OCI-LY7 (cell line): ENCODE results near the gene KIF26A. TPM values are rescaled to one million over a fixed set of nuclear protein-coding genes. Genes with fewer than 3 reads are reported as not detected.

Experiments used
- BruUV-seq: library from RNA; stranded (reverse); fragments of 400-500 nt; replicated peaks from 2 replicates; lab custom pipeline; 2021; lab: Mats Ljungman, UMichigan
- CTCF ChIA-PET: fragments of 300-600 bp; sonication (Branson Sonifier 250); formaldehyde crosslinking; loops from one replicate; lab custom pipeline; 2022; ENCODE audit warnings: antibody characterized with exemption; ENCODE audit not compliant: unreplicated experiment; lab: Charles Lee
- POLR2A ChIA-PET: fragments of 300-600 bp; sonication (Branson Sonifier 250); formaldehyde crosslinking; loops from one replicate; lab custom pipeline; 2022; ENCODE audit warnings: antibody characterized with exemption; lab: Charles Lee
- DNase-seq: peaks from one replicate; pipeline ENCODE4 v3.0.0-alpha.2; 2015; ENCODE audit warnings: low spot score
- H2AFZ ChIP-seq: fragments of 200-600 bp; sonication (generic), shearing (Covaris generic); 2 replicates; pipeline ENCODE4 v1.6.1; 2014; ENCODE audit warnings: mild to moderate bottlenecking, antibody characterized with exemption, low read length, moderate library complexity
- H3K27ac ChIP-seq: fragments of 200-600 bp; sonication (generic); 2 replicates; pipeline ENCODE4 v1.5.1; 2014; ENCODE audit warnings: mixed run types, low read depth, mild to moderate bottlenecking, moderate library complexity, low read length, inconsistent platforms; ENCODE audit not compliant: poor library complexity, severe bottlenecking
- H3K36me3 ChIP-seq: fragments of 200-600 bp; sonication (generic); 2 replicates; pipeline ENCODE4 v1.6.1; 2014; ENCODE audit warnings: mild to moderate bottlenecking, antibody characterized with exemption, low read length, moderate library complexity, mixed read lengths; ENCODE audit not compliant: insufficient read depth
- H3K4me1 ChIP-seq: fragments of 200-600 bp; sonication (generic); 2 replicates; pipeline ENCODE4 v1.5.1; 2014; ENCODE audit warnings: mild to moderate bottlenecking, low read length; ENCODE audit not compliant: insufficient read depth, poor library complexity, severe bottlenecking
- H3K4me2 ChIP-seq: fragments of 200-600 bp; sonication (generic); 2 replicates; pipeline ENCODE4 v1.6.1; 2014; ENCODE audit warnings: mild to moderate bottlenecking, low read length
- H3K4me3 ChIP-seq: fragments of 200-600 bp; sonication (generic); 2 replicates; pipeline ENCODE4 v1.5.1; 2014; ENCODE audit warnings: mild to moderate bottlenecking, low read depth, low read length; ENCODE audit not compliant: poor library complexity, severe bottlenecking
- H3K79me2 ChIP-seq: fragments of 200-600 bp; sonication (generic); 2 replicates; pipeline ENCODE4 v1.6.1; 2016; ENCODE audit warnings: low read depth, mild to moderate bottlenecking, low read length, moderate library complexity, mixed read lengths; ENCODE audit not compliant: insufficient read depth
- H3K9me2 ChIP-seq: fragments of 200-600 bp; sonication (generic); 2 replicates; pipeline ENCODE4 v1.6.1; 2016; ENCODE audit warnings: mild to moderate bottlenecking, low read length, mixed read lengths; ENCODE audit not compliant: insufficient read depth
- H3K9me3 ChIP-seq: fragments of 200-600 bp; sonication (generic); 2 replicates; pipeline ENCODE4 v1.6.1; 2014; ENCODE audit warnings: mild to moderate bottlenecking, mixed run types, low read length, mixed read lengths
- H4K20me1 ChIP-seq: fragments of 200-600 bp; sonication (generic); 2 replicates; pipeline ENCODE4 v1.6.1; 2014; ENCODE audit warnings: mild to moderate bottlenecking, antibody characterized with exemption, low read length, moderate library complexity, mixed read lengths; ENCODE audit not compliant: insufficient read depth
- EZH2phosphoT487 ChIP-seq: fragments of 200-600 bp; sonication (generic); IDR thresholded peaks from 2 replicates; pipeline ENCODE4 v1.6.1; 2018; ENCODE audit warnings: low read depth, borderline replicate concordance, mild to moderate bottlenecking, mixed run types, antibody characterized with exemption, low read length, moderate library complexity, mixed read lengths
- intact Hi-C: fragments of 100-400 bp; cut with micrococcal nuclease; formaldehyde crosslinking; loops from one replicate; pipeline ENCODE4 v1.10.0; 2022; ENCODE audit not compliant: unreplicated experiment
- total RNA-seq, 2 experiments: library from RNA; depleted of rRNA in 1 of 2; stranded (reverse); fragments of >200 nt in 1 of 2; shearing (Covaris generic) in 1 of 2; gene quantifications; 2 replicates each; pipeline ENCODE4 v1.2.3, GENCODE V29; 2014 to 2022
- TF ChIP-seq, protein P1 (sequence below): fragments of 200-600 bp; sonication (generic); conservative IDR thresholded peaks from 2 replicates; pipeline ENCODE4 v1.5.1; 2014; ENCODE audit warnings: mild to moderate bottlenecking, antibody characterized with exemption, low read length, moderate library complexity, mixed read lengths

KIF26A gene
- total RNA-seq, 2 experiments from 2014 or later = not detected

DNA sequence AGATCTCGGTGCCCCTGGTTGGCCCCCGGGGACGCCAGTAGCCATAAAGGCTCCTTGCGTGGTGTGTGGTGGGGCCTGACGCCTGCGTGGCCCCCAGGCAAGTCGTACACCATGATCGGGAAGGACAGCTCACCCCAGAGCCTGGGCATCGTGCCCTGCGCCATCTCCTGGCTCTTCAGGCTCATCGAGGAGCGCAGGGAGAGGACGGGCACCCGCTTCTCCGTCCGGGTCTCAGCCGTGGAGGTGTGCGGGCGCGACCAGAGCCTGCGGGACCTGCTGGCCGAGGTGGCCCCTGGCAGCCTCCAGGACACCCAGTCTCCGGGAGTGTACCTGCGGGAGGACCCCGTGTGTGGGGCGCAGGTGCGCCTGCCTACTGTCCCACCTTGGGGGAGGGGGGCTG is 34.5 kb downstream of the KIF26A start:
- Histone ChIP-seq H3K4me3 (no peak overlapping the region), H3K9me2 (no peaks in the 10 kb centered on the region), H4K20me1 (no peaks in the 10 kb centered on the region), H3K27ac (no peak overlapping the region), H3K4me1 (no peaks in the 10 kb centered on the region), H3K36me3 (no peaks in the 10 kb centered on the region), H2AFZ (no peak overlapping the region), H3K9me3 (no peaks in the 10 kb centered on the region), H3K4me2 (no peak overlapping the region), H3K79me2 (no peaks in the 10 kb centered on the region)
- ChIA-PET CTCF (no interaction called here), POLR2A (no interaction called here)
- intact Hi-C loops = no loop called here
- DNase-seq = no peak
- TF ChIP-seq EZH2phosphoT487 = no peak
- TF ChIP-seq, protein P1, sequence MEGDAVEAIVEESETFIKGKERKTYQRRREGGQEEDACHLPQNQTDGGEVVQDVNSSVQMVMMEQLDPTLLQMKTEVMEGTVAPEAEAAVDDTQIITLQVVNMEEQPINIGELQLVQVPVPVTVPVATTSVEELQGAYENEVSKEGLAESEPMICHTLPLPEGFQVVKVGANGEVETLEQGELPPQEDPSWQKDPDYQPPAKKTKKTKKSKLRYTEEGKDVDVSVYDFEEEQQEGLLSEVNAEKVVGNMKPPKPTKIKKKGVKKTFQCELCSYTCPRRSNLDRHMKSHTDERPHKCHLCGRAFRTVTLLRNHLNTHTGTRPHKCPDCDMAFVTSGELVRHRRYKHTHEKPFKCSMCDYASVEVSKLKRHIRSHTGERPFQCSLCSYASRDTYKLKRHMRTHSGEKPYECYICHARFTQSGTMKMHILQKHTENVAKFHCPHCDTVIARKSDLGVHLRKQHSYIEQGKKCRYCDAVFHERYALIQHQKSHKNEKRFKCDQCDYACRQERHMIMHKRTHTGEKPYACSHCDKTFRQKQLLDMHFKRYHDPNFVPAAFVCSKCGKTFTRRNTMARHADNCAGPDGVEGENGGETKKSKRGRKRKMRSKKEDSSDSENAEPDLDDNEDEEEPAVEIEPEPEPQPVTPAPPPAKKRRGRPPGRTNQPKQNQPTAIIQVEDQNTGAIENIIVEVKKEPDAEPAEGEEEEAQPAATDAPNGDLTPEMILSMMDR = no peak
- BruUV-seq = no TSS peak

DNA sequence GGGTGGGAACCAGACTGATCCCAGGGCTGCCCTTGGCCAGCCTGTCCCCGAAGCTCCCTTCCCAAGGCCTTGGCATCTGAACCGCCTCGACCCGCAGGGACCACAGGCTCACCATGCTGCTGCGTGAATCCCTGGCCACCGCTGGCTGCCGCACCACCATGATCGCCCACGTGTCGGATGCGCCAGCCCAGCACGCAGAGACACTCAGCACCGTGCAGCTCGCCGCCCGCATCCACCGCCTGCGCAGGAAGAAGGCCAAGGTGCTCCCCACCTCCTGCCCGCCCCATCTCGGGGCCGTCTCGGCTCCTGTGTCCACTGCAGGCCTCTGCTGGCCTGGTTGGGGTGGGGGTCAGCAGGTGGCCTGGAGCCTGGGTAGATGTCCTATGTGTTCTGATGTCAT is 35.7 kb downstream of the KIF26A start:
- Histone ChIP-seq H3K9me3 (no peaks in the 10 kb centered on the region), H4K20me1 (no peaks in the 10 kb centered on the region), H3K4me1 (no peaks in the 10 kb centered on the region), H3K36me3 (no peaks in the 10 kb centered on the region), H2AFZ (no peak overlapping the region), H3K27ac (no peak overlapping the region), H3K9me2 (no peaks in the 10 kb centered on the region), H3K79me2 (no peaks in the 10 kb centered on the region), H3K4me3 (no peak overlapping the region), H3K4me2 (no peak overlapping the region)
- BruUV-seq = no TSS peak
- intact Hi-C loops = no loop called here
- CTCF ChIA-PET = no interaction called here
- DNase-seq = no peak
- TF ChIP-seq, protein P1 = no peak
- no peak for TF ChIP-seq EZH2phosphoT487
- POLR2A ChIA-PET = no interaction called here

DNA sequence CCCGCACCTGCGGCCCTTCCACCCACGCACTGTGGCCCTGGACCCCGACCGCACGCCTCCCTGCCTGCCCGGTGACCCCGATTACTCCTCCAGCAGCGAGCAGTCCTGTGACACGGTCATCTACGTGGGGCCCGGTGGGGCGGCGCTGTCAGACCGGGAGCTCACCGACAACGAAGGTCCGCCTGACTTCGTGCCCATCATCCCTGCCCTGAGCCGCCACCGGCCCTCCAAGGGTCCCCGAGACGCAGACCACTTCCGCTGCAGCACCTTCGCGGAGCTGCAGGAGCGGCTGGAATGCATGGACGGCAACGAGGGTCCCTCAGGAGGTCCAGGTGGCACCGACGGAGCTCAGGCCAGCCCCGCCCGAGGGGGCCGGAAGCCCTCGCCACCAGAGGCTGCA is 36.7 kb downstream of the KIF26A start:
- Histone ChIP-seq H2AFZ (no peak overlapping the region), H3K27ac (no peak overlapping the region), H3K4me2 (no peak overlapping the region), H3K9me2 (no peaks in the 10 kb centered on the region), H3K9me3 (no peaks in the 10 kb centered on the region), H3K4me3 (no peak overlapping the region), H4K20me1 (no peaks in the 10 kb centered on the region), H3K79me2 (no peaks in the 10 kb centered on the region), H3K36me3 (no peaks in the 10 kb centered on the region), H3K4me1 (no peaks in the 10 kb centered on the region)
- no peak for DNase-seq
- ChIA-PET POLR2A (interaction anchor here (0.6 kb wide), 1 partner anchor 67 kb away, joined by 4 read pairs; no protein-coding TSS in a partner anchor), CTCF (no interaction called here)
- TF ChIP-seq, protein P1 = no peak
- TF ChIP-seq EZH2phosphoT487 = no peak
- BruUV-seq = no TSS peak
- intact Hi-C loops = no loop called here
